ENCODE measurements around the gene SEMA4D. TPM values are rescaled to one million over a fixed set of nuclear protein-coding genes. Genes with fewer than 3 reads are reported as not detected.
A peak's percentile ranks its signal among the peaks of the same experiment; 100 is the strongest.

The SEMA4D gene
- total and polyA plus RNA-seq, 2 of the 13 experiments (the other 11 are each of a cell fraction or from before 2014, with no cell fraction given) = 0.13 to 0.16 TPM

GRCh38 chr9:89318123-89319014 lies 179.5 kb downstream of the SEMA4D start, which contains the start of gene SECISBP2 (continued):
- peak; percentile 88; the same call in 1 of the 2 replicates for TF ChIP-seq ELK4 (CRISPR knock-in tag; IDR thresholded peaks at IDR 0.05; ENCODE audit: borderline replicate concordance)
- TF ChIP-seq ZEB1 (IDR thresholded peaks at IDR 0.05; ENCODE audit: insufficient replicate concordance, low read depth) = no peak
- TF ChIP-seq MBNL3 (CRISPR knock-in tag; conservative IDR thresholded peaks at IDR 0.05) = no peak
- TF ChIP-seq ZNF337 (CRISPR knock-in tag; IDR thresholded peaks at IDR 0.05; ENCODE audit: borderline replicate concordance, low read depth) = peak; percentile 74
- peak; percentile 75 for TF ChIP-seq ZNF883 (CRISPR knock-in tag; IDR thresholded peaks at IDR 0.05; ENCODE audit: not compliant biosample characterization)
- 0 out of 2 replicates have a peak, but pooled peaks have one; percentile 89 for TF ChIP-seq ZNF576 (CRISPR knock-in tag; IDR thresholded peaks at IDR 0.05)
- peak; percentile 85 for TF ChIP-seq ZBTB20 (CRISPR knock-in tag; IDR thresholded peaks at IDR 0.05; ENCODE audit: borderline replicate concordance, low read depth)
- TF ChIP-seq ELF3 (CRISPR knock-in tag; IDR thresholded peaks at IDR 0.05) = peak; percentile 91
- TF ChIP-seq, protein P1, sequence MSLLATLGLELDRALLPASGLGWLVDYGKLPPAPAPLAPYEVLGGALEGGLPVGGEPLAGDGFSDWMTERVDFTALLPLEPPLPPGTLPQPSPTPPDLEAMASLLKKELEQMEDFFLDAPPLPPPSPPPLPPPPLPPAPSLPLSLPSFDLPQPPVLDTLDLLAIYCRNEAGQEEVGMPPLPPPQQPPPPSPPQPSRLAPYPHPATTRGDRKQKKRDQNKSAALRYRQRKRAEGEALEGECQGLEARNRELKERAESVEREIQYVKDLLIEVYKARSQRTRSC (CRISPR knock-in tag; IDR thresholded peaks at IDR 0.05; ENCODE audit: low read depth) = peak; percentile 84
- 0 out of 2 replicates have a peak, but pooled peaks have one; percentile 57 for TF ChIP-seq FIP1L1 (IDR thresholded peaks at IDR 0.05; ENCODE audit: borderline replicate concordance, insufficient read depth, low read depth, low read length)
- TF ChIP-seq CEBPB (IDR thresholded peaks at IDR 0.05; ENCODE audit: borderline replicate concordance, low read depth, low read length) = peak; percentile 79; the same call in 1 of the 2 replicates
- TF ChIP-seq IRF2 (CRISPR knock-in tag; IDR thresholded peaks at IDR 0.05) = peak; percentile 77
- TF ChIP-seq ZNF772 (CRISPR knock-in tag; IDR thresholded peaks at IDR 0.05) = peak; percentile 83; the same call in 1 of the 2 replicates
- TF ChIP-seq JUND (CRISPR knock-in tag; IDR thresholded peaks at IDR 0.05) = peak; percentile 32; the same call in 1 of the 2 replicates
- peak; percentile 92 for TF ChIP-seq ZNF879 (CRISPR knock-in tag; IDR thresholded peaks at IDR 0.05)
- TF ChIP-seq, protein P2, sequence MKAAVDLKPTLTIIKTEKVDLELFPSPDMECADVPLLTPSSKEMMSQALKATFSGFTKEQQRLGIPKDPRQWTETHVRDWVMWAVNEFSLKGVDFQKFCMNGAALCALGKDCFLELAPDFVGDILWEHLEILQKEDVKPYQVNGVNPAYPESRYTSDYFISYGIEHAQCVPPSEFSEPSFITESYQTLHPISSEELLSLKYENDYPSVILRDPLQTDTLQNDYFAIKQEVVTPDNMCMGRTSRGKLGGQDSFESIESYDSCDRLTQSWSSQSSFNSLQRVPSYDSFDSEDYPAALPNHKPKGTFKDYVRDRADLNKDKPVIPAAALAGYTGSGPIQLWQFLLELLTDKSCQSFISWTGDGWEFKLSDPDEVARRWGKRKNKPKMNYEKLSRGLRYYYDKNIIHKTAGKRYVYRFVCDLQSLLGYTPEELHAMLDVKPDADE (CRISPR knock-in tag; IDR thresholded peaks at IDR 0.05) = peak; percentile 68; the same call in 1 of the 2 replicates
- peak; percentile 47 for TF ChIP-seq FOXA3 (CRISPR knock-in tag; IDR thresholded peaks at IDR 0.05)
- TF ChIP-seq TEF (CRISPR knock-in tag; IDR thresholded peaks at IDR 0.05) = peak; percentile 44; the same call in 1 of the 2 replicates
- TF ChIP-seq, protein P3, sequence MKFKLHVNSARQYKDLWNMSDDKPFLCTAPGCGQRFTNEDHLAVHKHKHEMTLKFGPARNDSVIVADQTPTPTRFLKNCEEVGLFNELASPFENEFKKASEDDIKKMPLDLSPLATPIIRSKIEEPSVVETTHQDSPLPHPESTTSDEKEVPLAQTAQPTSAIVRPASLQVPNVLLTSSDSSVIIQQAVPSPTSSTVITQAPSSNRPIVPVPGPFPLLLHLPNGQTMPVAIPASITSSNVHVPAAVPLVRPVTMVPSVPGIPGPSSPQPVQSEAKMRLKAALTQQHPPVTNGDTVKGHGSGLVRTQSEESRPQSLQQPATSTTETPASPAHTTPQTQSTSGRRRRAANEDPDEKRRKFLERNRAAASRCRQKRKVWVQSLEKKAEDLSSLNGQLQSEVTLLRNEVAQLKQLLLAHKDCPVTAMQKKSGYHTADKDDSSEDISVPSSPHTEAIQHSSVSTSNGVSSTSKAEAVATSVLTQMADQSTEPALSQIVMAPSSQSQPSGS (CRISPR knock-in tag; IDR thresholded peaks at IDR 0.05) = peak; percentile 38; the same call in 1 of the 2 replicates
- peak; percentile 71 for TF ChIP-seq MEIS2 (CRISPR knock-in tag; IDR thresholded peaks at IDR 0.05)
